ENCODE results near the gene MBP.

MBP gene

DNA sequence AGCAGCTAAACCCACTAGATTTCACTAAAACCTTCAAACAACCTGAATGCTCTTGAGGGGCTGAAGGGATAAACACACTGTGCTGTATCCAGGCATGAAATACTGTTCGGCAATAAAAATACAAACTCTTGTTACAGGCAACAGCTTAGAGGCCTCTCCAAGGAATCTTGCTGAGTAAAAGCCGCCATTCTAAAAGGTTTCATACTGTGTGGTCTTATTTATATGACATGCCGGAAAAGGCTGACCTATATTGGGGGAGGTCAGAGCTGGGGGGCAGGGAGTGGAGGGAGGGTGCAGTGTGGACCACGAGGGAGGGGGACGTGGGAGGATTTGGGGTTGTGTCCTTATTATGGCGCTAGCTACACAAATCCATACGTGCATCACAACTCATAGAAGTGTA lies 136.2 kb downstream of the MBP start:
- H3K27ac Mint-ChIP-seq, result peak overlapping the region; percentile 78 to 92 (median 90)
- TF ChIP-seq, protein P1, sequence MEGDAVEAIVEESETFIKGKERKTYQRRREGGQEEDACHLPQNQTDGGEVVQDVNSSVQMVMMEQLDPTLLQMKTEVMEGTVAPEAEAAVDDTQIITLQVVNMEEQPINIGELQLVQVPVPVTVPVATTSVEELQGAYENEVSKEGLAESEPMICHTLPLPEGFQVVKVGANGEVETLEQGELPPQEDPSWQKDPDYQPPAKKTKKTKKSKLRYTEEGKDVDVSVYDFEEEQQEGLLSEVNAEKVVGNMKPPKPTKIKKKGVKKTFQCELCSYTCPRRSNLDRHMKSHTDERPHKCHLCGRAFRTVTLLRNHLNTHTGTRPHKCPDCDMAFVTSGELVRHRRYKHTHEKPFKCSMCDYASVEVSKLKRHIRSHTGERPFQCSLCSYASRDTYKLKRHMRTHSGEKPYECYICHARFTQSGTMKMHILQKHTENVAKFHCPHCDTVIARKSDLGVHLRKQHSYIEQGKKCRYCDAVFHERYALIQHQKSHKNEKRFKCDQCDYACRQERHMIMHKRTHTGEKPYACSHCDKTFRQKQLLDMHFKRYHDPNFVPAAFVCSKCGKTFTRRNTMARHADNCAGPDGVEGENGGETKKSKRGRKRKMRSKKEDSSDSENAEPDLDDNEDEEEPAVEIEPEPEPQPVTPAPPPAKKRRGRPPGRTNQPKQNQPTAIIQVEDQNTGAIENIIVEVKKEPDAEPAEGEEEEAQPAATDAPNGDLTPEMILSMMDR (IDR thresholded peaks at IDR 0.05; ENCODE audit: unreplicated experiment in 3 of 3), result no peak
- peaks cover 14% of the 10 kb centered on the region for H3K27me3 Mint-ChIP-seq (ENCODE audit: low read depth)
- peaks cover 2% of the 10 kb centered on the region for H3K9me3 Mint-ChIP-seq
- peaks cover 44% of the 10 kb centered on the region for H3K4me1 Mint-ChIP-seq
- no peaks in the 10 kb centered on the region for H3K36me3 Mint-ChIP-seq (ENCODE audit: low read depth)
- peak overlapping the region in 1 of 3 experiments; percentile 7 for H3K4me3 Mint-ChIP-seq

GRCh38 chr18:76995896-76996295 lies 136.7 kb downstream of the MBP start:
- Mint-ChIP-seq H3K36me3 (ENCODE audit: low read depth) (no peaks in the 10 kb centered on the region), H3K27me3 (ENCODE audit: low read depth) (peaks cover 20% of the 10 kb centered on the region), H3K27ac (peak overlapping the region; percentile 78 to 92 (median 90)), H3K9me3 (peaks cover 2% of the 10 kb centered on the region), H3K4me3 (no peak overlapping the region), H3K4me1 (peaks cover 44% of the 10 kb centered on the region)
- TF ChIP-seq, protein P1 (IDR thresholded peaks at IDR 0.05; ENCODE audit: unreplicated experiment in 3 of 3), result no peak

DNA sequence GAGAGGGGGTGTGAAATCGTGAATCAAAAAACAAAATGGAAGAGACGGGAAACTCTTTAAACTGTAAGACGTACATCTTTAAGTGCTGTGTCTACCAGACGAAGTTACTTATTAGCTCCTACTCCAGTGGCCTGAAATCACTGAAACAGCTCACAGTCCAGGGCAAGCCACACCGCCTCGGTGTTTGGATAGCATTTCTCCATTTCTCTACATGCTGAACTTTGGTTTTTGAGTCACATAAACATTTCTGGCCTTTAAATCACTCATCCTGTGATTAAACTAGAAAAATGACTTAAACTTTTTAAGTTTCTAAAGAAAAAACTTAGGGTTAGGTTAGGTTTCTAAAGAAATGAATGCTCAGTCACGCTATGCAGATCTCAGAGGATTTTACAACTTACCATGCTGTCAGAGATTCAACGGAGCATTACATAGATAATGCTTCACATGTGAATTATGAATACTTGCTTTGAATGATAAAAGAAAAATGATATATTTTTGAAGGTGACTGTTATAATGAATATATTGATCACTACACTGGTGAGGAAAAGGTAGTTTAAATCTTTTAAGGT lies 138.4 kb downstream of the MBP start:
- TF ChIP-seq, protein P1 (IDR thresholded peaks at IDR 0.05; ENCODE audit: unreplicated experiment in 3 of 3), result no peak
- Mint-ChIP-seq H3K4me1 (peaks cover 38% of the 10 kb centered on the region), H3K4me3 (peak overlapping the region in 1 of 3 experiments; percentile 9), H3K27me3 (ENCODE audit: low read depth) (peaks cover 15% of the 10 kb centered on the region), H3K36me3 (ENCODE audit: low read depth) (no peaks in the 10 kb centered on the region), H3K27ac (peak overlapping the region; percentile 92 to 97 (median 93)), H3K9me3 (peaks cover 2% of the 10 kb centered on the region)

GRCh38 chr18:76993573-76993972 lies 139.0 kb downstream of the MBP start:
- Mint-ChIP-seq H3K27me3 (ENCODE audit: low read depth) (peaks cover 15% of the 10 kb centered on the region), H3K36me3 (ENCODE audit: low read depth) (no peaks in the 10 kb centered on the region), H3K9me3 (peaks cover 2% of the 10 kb centered on the region), H3K27ac (peak overlapping the region; percentile 92 to 97 (median 93)), H3K4me3 (no peak overlapping the region), H3K4me1 (peaks cover 38% of the 10 kb centered on the region)
- TF ChIP-seq, protein P1 (IDR thresholded peaks at IDR 0.05; ENCODE audit: unreplicated experiment in 3 of 3), result no peak

DNA sequence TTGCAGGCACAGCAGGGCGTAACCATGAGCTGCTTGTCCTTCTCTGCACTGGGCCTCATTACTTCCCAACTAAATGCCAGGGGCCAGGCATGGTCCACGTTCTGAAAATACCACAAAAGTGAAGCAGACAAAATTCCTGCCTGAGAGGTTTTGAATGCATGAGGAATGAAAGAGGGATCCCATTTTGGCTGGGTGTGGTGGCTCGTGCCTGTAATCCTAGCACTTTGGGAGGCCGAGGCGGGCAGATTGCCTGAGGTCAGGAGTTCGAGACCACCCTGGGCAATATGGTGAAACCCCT lies 139.5 kb downstream of the MBP start:
- no peaks in the 10 kb centered on the region for H3K36me3 Mint-ChIP-seq (ENCODE audit: low read depth)
- no peak overlapping the region for H3K4me3 Mint-ChIP-seq
- H3K4me1 Mint-ChIP-seq, result peaks cover 35% of the 10 kb centered on the region
- H3K9me3 Mint-ChIP-seq, result peaks cover 2% of the 10 kb centered on the region
- H3K27me3 Mint-ChIP-seq (ENCODE audit: low read depth), result peaks cover 14% of the 10 kb centered on the region
- TF ChIP-seq, protein P1 (IDR thresholded peaks at IDR 0.05; ENCODE audit: unreplicated experiment in 3 of 3), result no peak
- H3K27ac Mint-ChIP-seq, result peak overlapping the region; percentile 76 to 97 (median 93)

Measured in nephron (organoid).